Upper lobe of left lung (tissue), 6 donors: ENCODE results near the gene EZH2. TPM values are rescaled to one million over a fixed set of nuclear protein-coding genes. Genes with fewer than 3 reads are reported as not detected.

ENCODE experiments used
- ATAC-seq, 2 donors: fragments of 200-7000 bp; cut with Tn5 transposase; one replicate each; pipeline ENCODE4 v1.9.1; 2022; ENCODE audit warnings: mild to moderate bottlenecking in 2 of 2, moderate library complexity in 2 of 2; ENCODE audit not compliant: low FRiP score in 2 of 2
- DNase-seq, 2 donors: peaks; one replicate each; pipeline ENCODE4 v3.0.0-alpha.2; 2019 to 2020
- H3K27ac ChIP-seq, 4 donors: fragments of 200-600 bp; sonication (generic); one replicate each; pipeline ENCODE4 v1.5.1; 2016 to 2019
- H3K27me3 ChIP-seq, 4 donors: fragments of 200-600 bp; sonication (generic); one replicate each; pipeline ENCODE4 v1.5.1; 2017 to 2019
- H3K36me3 ChIP-seq, 4 donors: fragments of 200-600 bp; sonication (generic); one replicate each; pipeline ENCODE4 v1.5.1; 2016 to 2019
- H3K4me1 ChIP-seq, 4 donors: fragments of 200-600 bp; sonication (generic); one replicate each; pipeline ENCODE4 v1.5.1; 2018 to 2019
- H3K4me3 ChIP-seq, 4 donors: fragments of 200-600 bp; sonication (generic); one replicate each; pipeline ENCODE4 v1.5.1; 2017 to 2019; ENCODE audit warnings: mild to moderate bottlenecking in 2 of 4, moderate library complexity in 1 of 4
- H3K9me3 ChIP-seq, 4 donors: fragments of 200-600 bp; sonication (generic); one replicate each; pipeline ENCODE4 v1.5.1; 2018 to 2019
- EP300 ChIP-seq, 4 donors: sonication (generic); formaldehyde crosslinking; IDR thresholded peaks; one replicate each; pipeline ENCODE4 v1.5.1; 2017; ENCODE audit warnings: antibody characterized with exemption in 4 of 4, control low read depth in 2 of 4
- POLR2A ChIP-seq, 4 donors: fragments of 450-650 bp; IDR thresholded peaks; one replicate each; pipeline ENCODE4 v1.5.1; 2016 to 2017; ENCODE audit warnings: antibody characterized with exemption in 4 of 4, mild to moderate bottlenecking in 2 of 4
- POLR2AphosphoS5 ChIP-seq, 2 donors: sonication (generic); formaldehyde crosslinking; IDR thresholded peaks; one replicate each; pipeline ENCODE4 v1.5.1; 2017; ENCODE audit warnings: antibody characterized with exemption in 2 of 2
- WGBS, 2 donors: methylation state at CpG; one replicate each; pipeline ENCODE4 v1.1.5; 2017 to 2018; 5-methylcytosine and 5-hydroxymethylcytosine counted together
- total RNA-seq, 6 donors: library from RNA; depleted of rRNA in 4 of 6; stranded (reverse); fragments of >200 nt in 4 of 6; gene quantifications; one replicate each; pipeline versions ENCODE4 v1.1.0 to v1.2.1, GENCODE V29; 2016 to 2021
- TF ChIP-seq, protein P1 (sequence below), 6 experiments: fragments of 450-650 bp in 4 of 6; fragments of 200-600 bp in 2 of 6; sonication (generic) in 2 of 6; IDR thresholded peaks; one replicate each; pipeline ENCODE4 v1.5.1; 2016 to 2019; ENCODE audit warnings: antibody characterized with exemption in 6 of 6
- donor health status: DM: no; HTN: no; CAD: no; lungs with moderate emphysema.
- donor health status: DM: no; HTN: yes; CAD: no; lungs with severe emphysema.

The EZH2 gene
- total RNA-seq, 6 donors from 2014 or later: 0.89 to 4.6 (median 3.1) TPM

DNA sequence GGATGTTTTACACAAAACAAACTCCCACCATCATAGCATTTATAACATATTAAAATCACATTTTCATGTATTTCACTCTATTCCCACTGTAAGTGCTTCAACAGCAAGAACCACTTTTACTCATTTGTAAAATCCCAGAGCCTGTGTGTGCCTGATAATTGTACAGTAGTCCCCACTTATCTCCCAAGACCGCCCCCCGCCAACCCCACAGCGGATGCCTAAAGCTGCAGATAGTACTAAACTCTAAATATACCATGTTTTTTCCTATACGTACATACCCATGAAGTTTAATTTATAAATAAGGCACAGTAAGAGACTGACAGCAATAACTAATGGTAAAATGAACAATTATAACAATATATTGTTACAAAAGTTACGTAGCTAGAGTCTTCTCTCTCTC is 33.5 kb downstream of the EZH2 start:
- DNase-seq: no peak

DNA sequence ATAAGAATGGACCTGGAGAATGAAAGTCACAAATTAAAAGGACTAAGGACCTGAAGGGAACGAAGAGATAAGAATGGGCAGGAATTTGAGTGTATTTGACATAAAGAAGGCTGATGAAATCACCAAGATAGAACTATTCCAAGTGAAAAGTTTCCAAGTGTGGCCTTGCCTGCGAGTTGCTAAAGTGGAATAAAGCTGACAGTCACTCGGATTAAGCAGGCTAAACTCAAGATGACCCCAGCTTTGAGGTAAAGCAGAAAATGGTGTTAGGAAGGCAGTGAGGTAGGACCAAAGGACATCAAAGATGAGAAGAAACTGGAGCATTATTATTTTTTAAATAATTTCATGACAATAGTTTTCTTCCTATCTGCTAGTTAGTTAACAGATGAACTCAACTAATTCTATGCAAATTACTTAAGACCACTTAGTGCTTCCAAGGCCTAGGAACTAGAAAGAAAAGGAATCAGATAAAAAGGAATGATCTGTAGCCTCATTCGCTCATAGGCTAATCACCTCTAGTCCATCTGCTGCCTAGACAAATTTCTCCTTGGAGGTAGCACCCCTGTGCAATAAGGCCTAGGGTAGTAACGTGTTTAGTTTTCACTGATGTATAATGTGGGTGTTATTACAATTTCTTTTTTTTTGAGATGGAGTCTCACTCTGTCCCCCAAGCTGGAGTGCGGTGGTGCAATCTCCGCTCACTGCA is 34.5 kb downstream of the EZH2 start:
- DNase-seq: no peak
- H3K27ac ChIP-seq: no peak overlapping the region
- H3K36me3 ChIP-seq: no peaks in the 10 kb centered on the region
- H3K27me3 ChIP-seq: no peaks in the 10 kb centered on the region
- WGBS, 2 donors: 81 to 83% methylated on average over 7 of the region's 7 CpGs
- no peak overlapping the region for H3K4me3 ChIP-seq
- no peaks in the 10 kb centered on the region for H3K4me1 ChIP-seq
- TF ChIP-seq, protein P1, sequence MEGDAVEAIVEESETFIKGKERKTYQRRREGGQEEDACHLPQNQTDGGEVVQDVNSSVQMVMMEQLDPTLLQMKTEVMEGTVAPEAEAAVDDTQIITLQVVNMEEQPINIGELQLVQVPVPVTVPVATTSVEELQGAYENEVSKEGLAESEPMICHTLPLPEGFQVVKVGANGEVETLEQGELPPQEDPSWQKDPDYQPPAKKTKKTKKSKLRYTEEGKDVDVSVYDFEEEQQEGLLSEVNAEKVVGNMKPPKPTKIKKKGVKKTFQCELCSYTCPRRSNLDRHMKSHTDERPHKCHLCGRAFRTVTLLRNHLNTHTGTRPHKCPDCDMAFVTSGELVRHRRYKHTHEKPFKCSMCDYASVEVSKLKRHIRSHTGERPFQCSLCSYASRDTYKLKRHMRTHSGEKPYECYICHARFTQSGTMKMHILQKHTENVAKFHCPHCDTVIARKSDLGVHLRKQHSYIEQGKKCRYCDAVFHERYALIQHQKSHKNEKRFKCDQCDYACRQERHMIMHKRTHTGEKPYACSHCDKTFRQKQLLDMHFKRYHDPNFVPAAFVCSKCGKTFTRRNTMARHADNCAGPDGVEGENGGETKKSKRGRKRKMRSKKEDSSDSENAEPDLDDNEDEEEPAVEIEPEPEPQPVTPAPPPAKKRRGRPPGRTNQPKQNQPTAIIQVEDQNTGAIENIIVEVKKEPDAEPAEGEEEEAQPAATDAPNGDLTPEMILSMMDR (IDR thresholded peaks at IDR 0.05): no peak
- TF ChIP-seq POLR2A (IDR thresholded peaks at IDR 0.05): no peak
- TF ChIP-seq POLR2AphosphoS5 (IDR thresholded peaks at IDR 0.05): no peak
- TF ChIP-seq EP300 (IDR thresholded peaks at IDR 0.05): no peak
- ATAC-seq: no peak
- no peaks in the 10 kb centered on the region for H3K9me3 ChIP-seq

More for the DNA sequence above, 33.5 kb downstream of the EZH2 start:
- Histone ChIP-seq H3K27ac (no peak overlapping the region), H3K36me3 (no peaks in the 10 kb centered on the region), H3K4me1 (no peaks in the 10 kb centered on the region), H3K27me3 (no peaks in the 10 kb centered on the region), H3K4me3 (no peak overlapping the region), H3K9me3 (no peaks in the 10 kb centered on the region)
- no peak for ATAC-seq
- TF ChIP-seq POLR2AphosphoS5 (IDR thresholded peaks at IDR 0.05) (no peak), POLR2A (IDR thresholded peaks at IDR 0.05) (no peak), EP300 (IDR thresholded peaks at IDR 0.05) (no peak)
- TF ChIP-seq, protein P1 (IDR thresholded peaks at IDR 0.05): no peak
- WGBS, 2 donors: 97 to 98% methylated on average over 5 of the region's 5 CpGs

DNA sequence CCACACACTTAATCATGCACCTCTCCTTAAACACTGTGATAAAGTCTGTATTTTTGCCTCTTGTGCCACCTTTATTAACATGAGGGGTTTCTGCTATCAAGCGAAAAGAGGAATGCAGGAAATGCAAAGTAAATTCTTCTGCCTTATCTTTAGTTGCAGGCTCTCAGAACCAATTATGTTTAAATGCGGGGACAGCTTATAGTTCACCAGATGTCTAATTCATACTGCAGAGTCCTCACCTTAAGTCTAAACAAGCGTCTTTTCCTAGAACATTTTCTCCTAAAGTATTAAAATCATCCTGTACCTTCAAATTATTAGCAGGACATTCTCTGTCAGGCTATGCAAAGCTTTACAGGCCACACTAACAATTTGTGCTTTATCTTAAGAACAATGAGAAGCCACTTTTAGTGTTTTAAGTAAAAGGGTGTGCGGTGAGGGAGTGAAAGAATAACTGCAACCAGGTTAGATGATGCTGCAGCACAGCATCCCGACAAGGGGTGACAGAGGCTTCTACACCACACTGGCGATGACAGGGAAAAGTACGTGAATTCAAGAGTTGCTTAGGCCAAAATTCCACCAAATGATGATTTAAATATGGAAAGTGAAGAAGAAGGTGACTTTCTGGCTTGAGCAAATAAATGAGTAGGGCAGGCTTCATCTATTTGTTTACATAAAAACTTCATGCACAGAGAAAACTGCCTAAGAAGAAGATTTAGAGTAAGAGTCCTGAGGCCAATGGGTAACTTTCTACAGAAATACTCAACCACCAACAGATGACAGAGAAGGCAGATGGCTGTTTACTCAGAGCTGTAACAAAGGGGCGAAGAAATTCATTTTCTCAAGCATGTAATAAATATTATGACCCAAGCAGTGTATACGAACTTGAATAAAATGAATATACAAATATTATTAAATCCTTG is 36.0 kb downstream of the EZH2 start:
- H3K27me3 ChIP-seq: no peaks in the 10 kb centered on the region
- no peaks in the 10 kb centered on the region for H3K36me3 ChIP-seq
- no peak for DNase-seq
- no peak for ATAC-seq
- 71 to 76% methylated on average over 9 of the region's 9 CpGs for WGBS, 2 donors
- TF ChIP-seq, protein P1 (IDR thresholded peaks at IDR 0.05): no peak
- TF ChIP-seq POLR2A (IDR thresholded peaks at IDR 0.05): no peak
- TF ChIP-seq POLR2AphosphoS5 (IDR thresholded peaks at IDR 0.05): no peak
- no peak for TF ChIP-seq EP300 (IDR thresholded peaks at IDR 0.05)
- no peak overlapping the region for H3K27ac ChIP-seq
- no peaks in the 10 kb centered on the region for H3K9me3 ChIP-seq
- H3K4me3 ChIP-seq: no peak overlapping the region
- no peaks in the 10 kb centered on the region for H3K4me1 ChIP-seq

DNA sequence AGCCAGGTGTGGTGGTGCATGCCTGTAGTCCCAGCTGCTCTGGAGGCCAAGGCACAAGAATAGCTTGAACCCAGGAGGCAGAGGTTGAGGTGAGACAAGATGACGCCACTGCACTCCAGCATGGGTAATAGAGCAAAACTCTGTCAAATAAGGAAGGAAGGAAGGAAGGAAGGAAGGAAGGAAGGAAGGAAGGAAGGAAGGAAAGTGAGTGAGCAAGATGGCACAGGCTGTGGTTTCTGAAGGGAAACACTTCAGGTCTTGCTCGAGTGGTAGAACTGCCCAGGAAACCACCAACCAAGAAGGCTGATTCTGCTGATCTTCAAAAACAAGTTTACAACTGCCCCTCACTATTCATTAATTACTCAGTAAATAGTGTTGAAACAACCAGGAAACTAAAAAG is 45.2 kb downstream of the EZH2 start:
- 48 to 49% methylated on average over 2 of the region's 2 CpGs for WGBS, 2 donors
- no peak for ATAC-seq
- no peak overlapping the region for H3K27ac ChIP-seq
- no peaks in the 10 kb centered on the region for H3K4me1 ChIP-seq
- no peaks in the 10 kb centered on the region for H3K36me3 ChIP-seq
- TF ChIP-seq EP300 (IDR thresholded peaks at IDR 0.05): no peak
- H3K27me3 ChIP-seq: no peaks in the 10 kb centered on the region
- no peak for DNase-seq
- H3K9me3 ChIP-seq: no peaks in the 10 kb centered on the region
- no peak overlapping the region for H3K4me3 ChIP-seq

DNA sequence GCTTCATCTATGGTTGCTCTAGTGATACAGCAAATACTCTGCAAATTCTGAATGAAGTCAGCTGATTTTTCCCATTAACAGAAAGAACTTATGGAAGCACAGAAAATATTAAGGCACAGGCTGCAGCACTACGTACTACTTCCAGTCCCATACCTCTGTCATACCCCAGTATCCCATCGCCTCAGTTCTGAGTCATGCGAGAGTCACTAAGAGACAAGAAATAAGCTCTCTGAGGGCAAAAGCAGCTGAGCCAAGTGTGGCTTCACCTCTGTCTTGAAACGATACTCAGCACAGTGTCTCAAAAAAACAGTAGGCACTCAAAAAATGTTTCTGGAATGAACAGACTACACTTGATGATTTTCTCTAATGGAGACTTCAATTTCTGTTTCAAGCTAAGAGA is 48.2 kb downstream of the EZH2 start:
- WGBS, 2 donors: 93 to 97% methylated on average over 4 of the region's 4 CpGs
- ATAC-seq: no peak

More for the DNA sequence above, 48.2 kb downstream of the EZH2 start:
- Histone ChIP-seq H3K27ac (no peak overlapping the region), H3K4me3 (no peak overlapping the region), H3K9me3 (no peaks in the 10 kb centered on the region), H3K36me3 (no peaks in the 10 kb centered on the region), H3K4me1 (no peaks in the 10 kb centered on the region), H3K27me3 (no peaks in the 10 kb centered on the region)
- TF ChIP-seq EP300 (IDR thresholded peaks at IDR 0.05): no peak
- TF ChIP-seq POLR2AphosphoS5 (IDR thresholded peaks at IDR 0.05): no peak
- TF ChIP-seq, protein P1 (IDR thresholded peaks at IDR 0.05): no peak
- TF ChIP-seq POLR2A (IDR thresholded peaks at IDR 0.05): no peak
- no peak for DNase-seq
